Measurements from ENCODE around the gene KLHDC1.
"Not testable (repeated sequence)": the region's sequence is repeated elsewhere in the genome, so short reads cannot be mapped to it uniquely, and the experiment has no call there.

The KLHDC1 gene

GRCh38 chr14:49732896-49733295, 40.0 kb downstream of the KLHDC1 start:
- no peak for DNase-seq

GRCh38 chr14:49733836-49734235, 40.9 kb downstream of the KLHDC1 start:
- DNase-seq, result no peak

DNA sequence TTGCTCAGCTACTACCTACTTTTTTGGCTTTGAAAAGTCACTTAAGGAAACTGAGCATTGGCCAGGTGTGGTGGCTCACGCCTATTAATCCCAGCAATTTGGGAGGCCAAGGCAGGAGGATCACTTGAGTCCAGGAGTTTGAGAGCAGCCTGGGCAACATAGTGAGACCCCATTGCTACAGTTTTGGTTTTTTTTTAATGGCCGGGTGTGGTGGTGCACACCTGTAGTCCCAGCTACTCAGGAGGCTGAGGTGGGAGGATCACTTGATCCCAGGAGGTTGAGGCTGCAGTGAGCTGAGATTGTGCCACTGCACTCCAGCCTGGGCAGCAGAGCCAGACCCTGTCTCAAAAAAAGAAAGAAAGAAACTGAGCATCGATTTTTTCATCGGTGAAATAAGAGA, 42.7 kb downstream of the KLHDC1 start:
- DNase-seq, result not testable (repeated sequence)

- no peak for DNase-seq
Measured at GRCh38 chr14:49745191-49745590, 52.3 kb downstream of the KLHDC1 start.

DNA sequence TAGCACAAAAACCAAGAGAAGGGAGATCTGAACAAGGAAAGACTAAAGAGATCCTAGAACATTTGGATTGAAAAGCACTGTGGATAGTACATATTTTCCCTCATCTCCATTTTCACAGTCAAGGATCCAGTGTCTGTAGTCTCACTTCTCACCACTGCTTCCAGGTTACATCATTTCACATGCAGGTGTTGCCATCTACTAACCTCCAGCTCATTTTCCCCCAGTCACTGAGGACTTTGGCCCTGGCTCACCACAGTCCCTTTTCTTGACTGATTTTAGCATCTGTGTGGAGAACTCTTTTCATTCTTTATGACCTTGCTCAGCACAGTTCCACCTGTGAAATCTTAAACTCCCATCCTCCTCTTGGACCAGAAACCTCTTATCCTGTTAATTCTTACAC, 53.6 kb downstream of the KLHDC1 start:
- DNase-seq, result not testable (repeated sequence)

DNA sequence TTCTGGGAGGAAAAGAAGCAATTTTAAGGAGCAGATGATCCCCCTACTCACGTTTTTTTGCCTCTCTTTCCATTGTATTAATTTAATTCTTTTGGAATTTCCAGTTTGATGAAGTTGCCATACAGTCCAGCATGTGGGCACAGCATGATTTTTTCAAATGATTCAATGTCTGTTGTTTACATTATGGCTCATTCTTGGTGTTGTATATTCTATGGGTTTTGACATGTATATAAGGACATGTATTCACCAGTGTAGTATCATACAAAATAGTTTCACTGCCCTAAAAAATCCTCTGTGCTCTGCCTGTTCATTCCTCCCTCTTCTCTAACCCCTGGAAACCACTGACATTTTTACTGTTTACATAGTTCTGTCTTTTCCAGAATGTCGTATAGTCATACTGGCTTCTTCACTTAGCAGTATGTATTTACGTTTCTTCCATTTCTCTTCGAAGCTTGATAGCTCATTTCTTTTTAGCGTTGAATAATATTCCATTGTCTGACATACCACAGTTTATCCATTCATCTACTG, 61.7 kb downstream of the KLHDC1 start:
- DNase-seq, result no peak

DNA sequence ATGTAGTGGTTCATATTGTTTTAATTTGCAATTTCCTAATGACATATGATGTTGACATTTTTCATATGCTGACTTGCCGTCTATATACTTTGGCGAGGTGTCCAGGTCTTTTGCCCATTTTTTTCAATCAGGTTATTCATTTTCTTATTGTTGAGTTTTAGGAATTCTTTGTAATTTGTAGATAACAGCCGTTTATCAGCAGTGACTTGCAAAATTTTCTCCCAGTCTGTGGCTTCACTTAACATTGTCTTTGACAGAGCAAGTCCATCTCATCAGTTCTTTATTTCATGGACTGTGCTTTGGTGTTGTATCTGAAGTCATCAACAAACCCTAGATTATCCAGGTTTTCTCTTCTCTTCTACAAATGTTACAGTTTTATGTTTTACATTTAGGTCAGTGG, 62.5 kb downstream of the KLHDC1 start:
- DNase-seq, result no peak

DNA sequence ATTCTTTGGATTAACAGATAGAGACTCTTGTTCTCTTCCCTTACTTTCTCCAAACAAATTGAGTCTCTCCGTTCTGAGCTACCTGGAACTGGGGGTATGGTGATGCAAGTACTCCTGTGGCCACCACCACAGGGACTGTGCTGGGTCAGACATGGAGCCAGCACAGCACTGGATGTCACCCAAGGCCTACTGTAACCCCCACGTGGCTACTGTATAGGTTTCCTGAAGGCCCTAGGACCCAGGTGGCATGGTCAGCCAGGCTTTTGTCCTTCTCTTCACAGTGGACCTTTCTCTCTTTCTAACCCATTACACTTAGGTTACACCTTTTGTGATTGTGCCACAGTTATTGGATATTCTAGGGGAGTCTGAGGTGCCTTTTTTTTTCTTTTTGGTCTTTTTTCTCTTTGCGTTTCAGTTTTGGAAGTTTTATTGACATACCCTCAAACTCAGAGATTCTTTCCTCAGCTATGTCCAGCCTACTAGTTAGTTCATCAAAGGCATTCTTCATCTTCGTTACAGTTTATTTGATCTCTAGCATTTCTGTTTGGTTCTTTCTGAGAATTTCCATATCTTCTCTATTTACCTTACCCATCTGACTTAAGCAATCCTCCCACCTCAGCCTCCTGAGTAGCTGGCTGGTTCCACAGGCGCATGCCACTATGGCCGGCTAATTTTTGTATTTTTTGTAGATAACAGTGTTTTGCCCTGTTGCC, 69.1 kb downstream of the KLHDC1 start:
- DNase-seq, result no peak

- no peak for DNase-seq
Measured at GRCh38 chr14:49766839-49767238, 73.9 kb downstream of the KLHDC1 start.

- no peak for DNase-seq
Measured at GRCh38 chr14:49767270-49767570, 74.3 kb downstream of the KLHDC1 start.

DNA sequence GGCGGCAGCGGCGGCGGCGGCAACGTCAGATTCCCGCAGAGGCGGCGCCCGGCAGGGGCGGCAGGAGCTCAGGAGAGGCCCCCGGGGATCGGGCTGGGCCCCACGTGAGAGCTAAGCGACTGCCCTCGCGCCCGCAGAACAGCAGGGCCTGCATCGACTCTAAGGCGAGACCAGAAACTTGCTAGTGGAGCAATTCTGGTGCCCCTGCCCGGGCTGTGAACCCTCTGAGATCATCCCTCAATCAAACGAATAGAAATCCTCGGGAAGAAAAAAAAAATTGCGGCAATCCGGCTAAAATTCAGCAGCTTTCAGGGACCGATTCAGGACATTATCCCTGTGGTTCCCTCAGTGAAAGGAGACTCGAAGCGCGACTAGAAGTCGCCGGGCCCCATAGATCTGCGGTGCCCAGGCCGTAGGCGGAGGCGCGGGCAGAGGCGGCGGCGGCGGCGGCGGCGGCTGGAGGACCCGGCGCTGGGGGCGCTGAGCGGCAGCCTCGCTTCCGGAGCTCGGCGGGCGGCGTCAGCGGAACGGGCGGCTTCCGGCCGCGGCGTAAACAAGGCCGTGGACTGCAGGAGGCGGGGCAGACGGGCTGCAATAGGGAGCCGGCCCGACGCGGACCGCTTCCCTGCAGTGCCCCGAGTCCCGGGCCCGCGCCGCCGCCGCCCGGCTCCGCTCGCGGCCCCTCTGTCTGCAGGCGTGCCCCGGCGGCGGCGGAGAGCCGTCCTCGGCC, 74.8 kb downstream of the KLHDC1 start, which contains the start of gene KLHDC2:
Gene KLHDC2, plus strand, starts transcription at position 583 of the 730 bp plus-strand sequence. CDS start 316 bp downstream, outside the sequence.
- peak; percentile 86 for DNase-seq

DNA sequence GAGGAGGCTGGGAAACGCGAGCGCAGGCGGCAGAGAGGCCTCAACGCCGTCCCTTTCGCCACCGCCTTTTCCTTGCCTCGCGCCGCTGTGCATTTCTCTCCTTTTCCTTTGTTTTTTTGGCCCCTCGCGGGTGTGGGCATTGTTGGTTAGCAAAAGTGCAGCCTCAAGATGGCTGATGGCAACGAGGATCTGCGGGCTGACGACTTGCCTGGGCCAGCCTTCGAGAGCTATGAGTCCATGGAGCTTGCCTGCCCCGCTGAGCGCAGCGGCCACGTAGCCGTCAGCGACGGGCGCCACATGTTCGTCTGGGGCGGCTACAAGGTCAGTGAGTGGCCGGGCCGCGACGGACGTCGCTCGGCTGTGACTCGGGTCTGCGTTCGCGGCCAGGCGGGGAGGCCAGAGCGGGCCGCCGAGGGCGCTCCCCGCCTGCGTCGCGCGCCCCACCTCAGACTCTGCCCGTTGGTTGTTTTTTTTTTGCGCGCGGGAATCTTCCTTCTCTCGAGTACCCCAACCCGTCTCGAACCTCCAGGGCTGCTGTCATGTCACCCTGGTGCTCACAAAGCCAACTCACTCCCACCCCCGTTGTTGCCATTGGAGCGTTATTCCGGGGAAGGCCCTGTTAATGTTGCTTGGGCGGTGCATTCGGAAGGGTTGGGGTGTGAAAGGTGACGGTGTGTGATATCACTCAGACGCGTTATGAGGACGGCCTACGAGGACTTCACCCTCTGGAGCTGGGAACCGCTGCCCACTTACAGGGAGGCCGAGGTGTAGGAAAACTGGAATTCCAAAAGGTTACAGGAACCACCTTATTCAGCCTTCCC, 75.6 kb downstream of the KLHDC1 start:
- peak; percentile 37 for DNase-seq

DNA sequence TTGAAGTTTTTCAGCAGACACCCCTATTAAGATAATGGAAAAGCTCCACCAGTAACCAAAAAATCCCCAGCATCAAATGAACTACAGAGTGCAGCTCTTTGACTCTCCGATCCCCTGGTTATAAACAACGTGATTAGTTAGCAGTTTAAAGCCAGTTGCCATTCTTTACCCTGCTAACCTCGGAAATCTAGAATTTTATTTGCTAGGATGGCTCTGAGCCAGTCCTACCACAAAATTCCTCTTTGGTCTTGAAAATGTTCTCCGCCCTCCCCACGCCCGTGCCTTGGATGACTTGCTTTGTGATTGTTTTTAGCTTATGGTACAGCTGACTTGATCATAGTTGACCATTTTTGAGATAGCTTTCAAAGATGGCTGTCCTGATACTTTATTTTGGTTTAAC, 76.3 kb downstream of the KLHDC1 start:
- DNase-seq, result peak; percentile 49

DNA sequence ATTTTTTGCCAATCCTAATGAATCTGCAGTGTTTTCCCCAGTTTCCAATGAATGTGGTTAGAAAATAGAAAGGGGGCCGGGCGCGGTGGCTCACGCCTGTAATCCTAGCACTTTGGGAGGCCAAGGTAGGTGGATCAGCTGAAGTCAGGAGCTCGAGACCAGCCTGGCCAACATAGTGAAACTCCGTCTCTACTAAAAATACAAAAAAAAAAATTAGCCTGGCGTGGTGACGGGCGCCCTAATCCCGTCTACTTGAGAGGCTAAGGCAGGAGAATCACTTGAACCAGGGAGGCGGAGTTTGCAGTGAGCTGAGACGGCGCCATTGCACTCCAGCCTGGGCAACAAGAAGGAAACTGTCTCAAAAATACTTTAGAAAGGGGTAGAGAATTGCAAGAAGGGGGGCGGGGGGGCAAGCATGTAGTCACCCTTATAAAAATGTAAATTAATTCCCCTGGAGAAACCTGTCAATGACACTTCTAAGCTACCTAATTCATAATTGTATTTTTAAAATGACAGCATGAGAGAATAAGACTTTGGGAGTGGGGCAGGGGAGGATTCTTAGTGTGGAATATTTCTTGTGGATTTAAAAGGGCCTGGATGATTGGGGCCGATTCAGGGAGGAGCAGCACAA, 76.8 kb downstream of the KLHDC1 start:
- no peak for DNase-seq

- no peak for DNase-seq
Measured at GRCh38 chr14:49770212-49770817, 77.4 kb downstream of the KLHDC1 start.

DNA sequence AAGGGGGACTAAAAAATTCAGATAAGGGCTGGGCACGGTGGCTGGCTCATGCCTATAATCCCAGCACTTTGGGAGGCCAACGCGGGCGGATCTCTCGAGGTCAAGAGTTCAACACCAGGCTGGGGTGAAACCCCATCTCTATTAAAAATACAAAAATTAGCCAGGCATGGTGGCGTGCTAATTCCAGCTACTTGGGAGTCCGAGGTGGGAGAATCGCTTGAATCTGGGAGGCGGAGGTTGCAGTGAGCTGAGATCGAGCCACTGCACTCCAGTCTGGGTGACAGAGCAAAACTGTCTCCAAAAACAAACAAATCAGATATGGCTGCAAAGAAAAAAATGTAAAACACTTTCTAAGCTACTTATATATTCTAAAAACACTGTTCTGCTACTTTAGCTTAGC, 78.8 kb downstream of the KLHDC1 start:
- not testable (repeated sequence) for DNase-seq

- DNase-seq, result no peak
Measured at GRCh38 chr14:49774106-49774505, 81.2 kb downstream of the KLHDC1 start.

DNA sequence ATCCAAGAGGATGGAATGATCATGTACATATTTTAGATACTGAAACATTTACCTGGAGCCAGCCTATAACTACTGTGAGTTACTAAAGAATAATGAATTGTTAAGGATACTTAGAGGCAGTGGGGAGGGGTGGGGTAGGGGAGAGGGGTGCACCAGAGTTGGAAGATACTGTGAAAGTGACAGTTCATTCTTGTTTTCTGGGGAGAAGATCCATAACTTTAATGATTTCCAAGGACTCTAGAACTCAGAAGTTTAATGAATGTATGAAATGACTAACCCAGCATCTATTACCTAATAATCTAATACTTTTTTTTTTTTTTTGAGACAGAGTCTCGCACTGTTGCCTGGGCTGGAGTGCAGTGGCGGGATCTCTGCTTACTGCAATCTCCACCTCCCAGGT, 85.5 kb downstream of the KLHDC1 start:
- DNase-seq, result no peak

DNA sequence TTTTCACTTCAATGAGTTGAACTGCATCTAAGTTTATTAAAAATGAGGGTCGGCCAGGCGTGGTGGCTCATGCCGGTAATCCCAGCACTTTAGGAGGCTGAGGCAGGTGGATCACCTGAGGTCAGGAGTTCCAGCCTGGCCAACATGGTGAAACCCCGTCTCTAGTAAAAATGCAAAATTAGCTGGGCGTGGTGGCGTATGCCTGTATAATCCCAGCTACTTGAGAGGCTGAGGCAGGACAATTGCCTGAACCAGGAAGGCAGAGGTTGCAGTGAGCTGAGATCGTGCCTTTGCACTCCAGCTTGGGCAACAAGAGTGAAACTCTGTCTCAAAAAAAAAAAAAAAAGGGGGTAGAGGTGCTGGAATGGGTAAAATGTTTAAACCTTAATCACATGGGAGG, 88.1 kb downstream of the KLHDC1 start:
- not testable (repeated sequence) for DNase-seq

- DNase-seq, result no peak
Measured at GRCh38 chr14:49783394-49784014, 90.6 kb downstream of the KLHDC1 start.

DNA sequence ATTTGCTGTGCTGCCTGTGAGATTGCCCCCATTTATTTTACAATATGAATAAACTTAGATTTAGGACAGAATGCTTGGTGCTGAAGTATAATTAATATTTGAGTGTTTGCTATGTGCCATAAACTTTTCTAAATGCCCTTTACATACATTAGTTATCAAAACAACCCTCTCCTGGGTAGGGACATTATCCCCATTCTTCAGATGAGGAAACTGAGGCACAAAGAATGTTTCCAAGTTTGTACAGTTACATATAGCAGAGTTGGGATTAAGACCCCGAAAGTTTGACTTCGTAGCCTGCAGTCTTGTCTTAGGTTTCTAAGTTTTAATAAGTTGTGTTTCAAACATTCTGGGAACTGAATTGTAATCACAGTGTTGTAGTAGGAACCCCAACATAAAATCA, 93.4 kb downstream of the KLHDC1 start:
- DNase-seq, result no peak

DNA sequence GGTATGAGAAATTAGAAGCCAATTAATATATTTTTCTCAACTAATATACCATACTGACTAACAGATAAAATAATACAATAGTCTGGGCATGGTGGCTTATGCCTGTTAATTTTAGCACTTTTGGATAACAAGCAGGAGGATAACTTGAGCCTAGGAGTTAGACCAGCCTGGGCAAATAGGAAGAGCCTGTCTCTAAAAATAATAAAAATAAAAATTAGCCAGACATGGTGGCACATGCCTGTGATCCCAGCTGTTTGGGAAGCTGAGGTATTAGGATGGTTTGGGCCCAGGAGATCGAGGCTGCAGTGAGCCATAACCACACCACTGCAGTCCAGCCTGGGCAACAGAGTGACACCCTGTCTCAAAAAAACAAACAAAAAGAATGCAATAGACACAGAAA, 99.7 kb downstream of the KLHDC1 start:
- DNase-seq, result no peak

Measured in fibroblast of upper back skin (primary cell).